CD4-positive, CD25-positive, alpha-beta regulatory T cell (primary cell): ENCODE measurements around the gene RNF115. TPM values are rescaled to one million over a fixed set of nuclear protein-coding genes. Genes with fewer than 3 reads are reported as not detected.

Source experiments
- ATAC-seq, 2 donors: fragments of 150-1000 bp; cut with Tn5 transposase; one replicate each; pipeline ENCODE4 v1.10.0; 2021; ENCODE audit warnings: low read depth in 2 of 2, moderate number of reproducible peaks in 2 of 2, moderate library complexity in 1 of 2
- DNase-seq, 3 donors: peaks; one replicate each; pipeline versions ENCODE4 v3.0.0 to v3.0.0-alpha.2; 2012 to 2022; ENCODE audit warnings: mixed read lengths in 1 of 3
- H3K27ac ChIP-seq: one replicate; pipeline ENCODE4 v1.7.0; 2013; ENCODE audit warnings: mild to moderate bottlenecking, low read length; ENCODE audit not compliant: insufficient read depth, poor library complexity, severe bottlenecking
- H3K27me3 ChIP-seq: one replicate; pipeline ENCODE4 v1.7.0; 2013; ENCODE audit warnings: low read length; ENCODE audit not compliant: control insufficient read depth, insufficient read depth
- H3K36me3 ChIP-seq: one replicate; pipeline ENCODE4 v1.7.0; 2013; ENCODE audit warnings: mild to moderate bottlenecking, low read length, moderate library complexity; ENCODE audit not compliant: control insufficient read depth, insufficient read depth
- H3K4me1 ChIP-seq: 2 replicates; pipeline ENCODE4 v1.7.0; 2013; ENCODE audit warnings: mild to moderate bottlenecking, low read length; ENCODE audit not compliant: insufficient read depth, control insufficient read depth, poor library complexity, severe bottlenecking
- H3K4me3 ChIP-seq: one replicate; pipeline ENCODE4 v1.7.0; 2013; ENCODE audit warnings: low read depth, mild to moderate bottlenecking, low read length, moderate library complexity
- H3K9me3 ChIP-seq, 2 experiments: 1 replicate in 1 of 2; 2 replicates in 1 of 2; pipeline ENCODE4 v1.7.0; 2013; ENCODE audit warnings: low read length in 2 of 2, mild to moderate bottlenecking in 1 of 2, moderate library complexity in 1 of 2; ENCODE audit not compliant: control insufficient read depth in 2 of 2
- H3K27ac Mint-ChIP-seq, 3 donors: one replicate each; pipeline ENCODE4 v1.8.0; 2020 to 2022; ENCODE audit warnings: mild to moderate bottlenecking in 3 of 3, mixed read lengths in 3 of 3, moderate library complexity in 2 of 3
- H3K27me3 Mint-ChIP-seq: one replicate; pipeline ENCODE4 v1.8.0; 2022; ENCODE audit warnings: mild to moderate bottlenecking, mixed read lengths
- H3K36me3 Mint-ChIP-seq: one replicate; pipeline ENCODE4 v1.8.0; 2020; ENCODE audit warnings: mixed read lengths
- H3K4me1 Mint-ChIP-seq, 4 donors: one replicate each; pipeline ENCODE4 v1.8.0; 2020 to 2022; ENCODE audit warnings: mixed read lengths in 4 of 4, mild to moderate bottlenecking in 1 of 4
- H3K4me3 Mint-ChIP-seq, 4 donors: one replicate each; pipeline ENCODE4 v1.8.0; 2020 to 2022; ENCODE audit warnings: mild to moderate bottlenecking in 4 of 4, mixed read lengths in 4 of 4, moderate library complexity in 3 of 4
- H3K9me3 Mint-ChIP-seq, 7 donors: one replicate each; pipeline ENCODE4 v1.8.0; 2020 to 2022; ENCODE audit warnings: mixed read lengths in 7 of 7, mild to moderate bottlenecking in 3 of 7, moderate library complexity in 2 of 7
- polyA plus RNA-seq, 4 donors: library from polyadenylated mRNA; unstranded; fragments of 300-500 nt; fragmentation: Illumina TruSeq; gene quantifications; one replicate each; pipeline ENCODE4 v1.2.3, GENCODE V29; 2021
- total RNA-seq: library from RNA; stranded (reverse); gene quantifications from one replicate; pipeline ENCODE4 v1.2.3, GENCODE V29; 2022

Gene RNF115
- total and polyA plus RNA-seq, 5 donors from 2014 or later, result 4.1 to 17.3 (median 6.2) TPM

DNA sequence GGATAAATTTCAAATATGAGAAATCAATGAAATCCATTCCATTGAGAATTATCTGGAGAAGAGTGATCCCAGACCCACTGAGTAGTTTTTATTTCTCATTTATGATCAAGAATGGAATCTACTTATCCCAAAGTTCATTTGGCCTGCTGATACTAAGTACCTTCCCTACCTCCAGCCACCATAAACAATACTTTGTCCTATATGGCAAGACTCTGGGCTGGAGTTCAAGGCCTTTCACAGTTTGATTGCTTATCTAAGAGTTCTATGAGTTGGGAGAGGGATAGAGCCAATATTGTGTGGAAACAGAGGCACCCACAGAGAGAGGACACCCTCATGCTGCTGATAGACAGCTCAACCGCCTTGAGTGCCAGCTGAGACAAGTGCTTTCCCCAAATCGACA is 121.8 kb downstream of the RNF115 start:
- H3K36me3 ChIP-seq, result no peaks in the 10 kb centered on the region
- no peaks in the 10 kb centered on the region for H3K9me3 ChIP-seq
- H3K27ac ChIP-seq, result no peak overlapping the region
- peaks cover 3% of the 10 kb centered on the region for H3K27me3 ChIP-seq
- no peak overlapping the region for H3K27ac Mint-ChIP-seq
- H3K4me3 Mint-ChIP-seq, result no peak overlapping the region
- DNase-seq (no peak), ATAC-seq (no peak)
- no peak overlapping the region for H3K4me3 ChIP-seq
- peaks cover 0 to 1% (median 0%) of the 10 kb centered on the region in 7 donors for H3K9me3 Mint-ChIP-seq
- H3K4me1 ChIP-seq, result no peaks in the 10 kb centered on the region
- H3K36me3 Mint-ChIP-seq, result no peaks in the 10 kb centered on the region
- H3K4me1 Mint-ChIP-seq, result no peaks in the 10 kb centered on the region
- H3K27me3 Mint-ChIP-seq, result peaks cover 17% of the 10 kb centered on the region

DNA sequence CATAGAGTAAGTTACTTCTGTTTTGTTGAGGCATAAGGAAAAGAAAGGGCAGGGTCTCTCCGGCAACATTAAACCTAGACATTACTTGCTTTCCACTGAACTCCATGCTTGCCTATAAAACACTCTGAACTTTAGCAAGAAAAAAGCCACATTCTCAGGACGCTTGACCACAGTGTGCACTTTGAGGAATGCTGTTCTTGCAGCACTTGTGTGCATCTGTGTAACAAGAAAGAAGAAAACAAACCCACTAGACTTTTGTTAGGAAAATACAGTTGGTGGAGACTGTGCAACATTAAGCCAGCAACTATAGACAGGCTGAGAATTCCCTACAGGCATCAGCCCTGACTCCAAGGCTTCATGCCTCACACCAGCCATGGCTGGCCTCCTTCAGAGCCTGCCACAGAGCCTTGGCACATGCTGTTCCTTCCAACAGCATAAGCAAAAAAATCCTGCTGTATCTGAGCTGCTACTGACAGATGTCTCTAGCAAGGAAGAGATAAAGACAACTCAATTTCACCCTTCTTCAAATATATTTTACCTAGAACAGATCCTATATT is 122.5 kb downstream of the RNF115 start:
- ATAC-seq (no peak), DNase-seq (no peak)
- Histone ChIP-seq H3K9me3 (no peaks in the 10 kb centered on the region), H3K4me3 (no peak overlapping the region), H3K27ac (no peak overlapping the region), H3K36me3 (no peaks in the 10 kb centered on the region), H3K27me3 (peaks cover 3% of the 10 kb centered on the region), H3K4me1 (no peaks in the 10 kb centered on the region)
- H3K4me1 Mint-ChIP-seq, result no peaks in the 10 kb centered on the region
- H3K36me3 Mint-ChIP-seq, result no peaks in the 10 kb centered on the region
- peaks cover 0 to 3% (median 0%) of the 10 kb centered on the region in 7 donors for H3K9me3 Mint-ChIP-seq
- peaks cover 21% of the 10 kb centered on the region for H3K27me3 Mint-ChIP-seq
- no peak overlapping the region for H3K4me3 Mint-ChIP-seq
- peak overlapping the region in 1 of 3 donors; percentile 28 for H3K27ac Mint-ChIP-seq

DNA sequence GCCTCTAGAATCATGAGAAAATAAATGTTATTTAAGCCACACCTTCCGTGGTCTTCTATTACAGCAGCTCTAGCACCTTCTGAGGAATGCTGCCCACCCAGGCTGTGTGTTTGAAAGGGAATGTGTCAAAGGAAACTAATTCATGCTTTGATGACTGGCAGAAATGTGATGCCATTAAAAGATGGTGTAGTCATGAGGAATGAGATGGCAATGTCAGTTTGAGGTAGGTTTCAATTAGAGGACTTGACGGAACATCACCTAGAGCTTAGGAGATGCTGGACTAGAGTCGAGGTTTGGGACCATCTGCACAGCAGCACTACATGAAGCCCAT is 127.3 kb downstream of the RNF115 start:
- H3K36me3 ChIP-seq, result no peaks in the 10 kb centered on the region
- H3K27ac ChIP-seq, result no peak overlapping the region
- H3K27me3 Mint-ChIP-seq, result peaks cover 20% of the 10 kb centered on the region
- H3K4me1 Mint-ChIP-seq, result peaks cover 0 to 4% (median 0%) of the 10 kb centered on the region in 4 donors
- no peaks in the 10 kb centered on the region for H3K36me3 Mint-ChIP-seq
- ATAC-seq (no peak), DNase-seq (no peak)
- peaks cover 2% of the 10 kb centered on the region for H3K27me3 ChIP-seq
- H3K4me3 ChIP-seq, result no peak overlapping the region
- H3K4me1 ChIP-seq, result no peaks in the 10 kb centered on the region
- no peaks in the 10 kb centered on the region for H3K9me3 ChIP-seq
- H3K4me3 Mint-ChIP-seq, result no peak overlapping the region
- H3K27ac Mint-ChIP-seq, result no peak overlapping the region
- H3K9me3 Mint-ChIP-seq, result peaks cover 0 to 3% (median 0%) of the 10 kb centered on the region in 7 donors

DNA sequence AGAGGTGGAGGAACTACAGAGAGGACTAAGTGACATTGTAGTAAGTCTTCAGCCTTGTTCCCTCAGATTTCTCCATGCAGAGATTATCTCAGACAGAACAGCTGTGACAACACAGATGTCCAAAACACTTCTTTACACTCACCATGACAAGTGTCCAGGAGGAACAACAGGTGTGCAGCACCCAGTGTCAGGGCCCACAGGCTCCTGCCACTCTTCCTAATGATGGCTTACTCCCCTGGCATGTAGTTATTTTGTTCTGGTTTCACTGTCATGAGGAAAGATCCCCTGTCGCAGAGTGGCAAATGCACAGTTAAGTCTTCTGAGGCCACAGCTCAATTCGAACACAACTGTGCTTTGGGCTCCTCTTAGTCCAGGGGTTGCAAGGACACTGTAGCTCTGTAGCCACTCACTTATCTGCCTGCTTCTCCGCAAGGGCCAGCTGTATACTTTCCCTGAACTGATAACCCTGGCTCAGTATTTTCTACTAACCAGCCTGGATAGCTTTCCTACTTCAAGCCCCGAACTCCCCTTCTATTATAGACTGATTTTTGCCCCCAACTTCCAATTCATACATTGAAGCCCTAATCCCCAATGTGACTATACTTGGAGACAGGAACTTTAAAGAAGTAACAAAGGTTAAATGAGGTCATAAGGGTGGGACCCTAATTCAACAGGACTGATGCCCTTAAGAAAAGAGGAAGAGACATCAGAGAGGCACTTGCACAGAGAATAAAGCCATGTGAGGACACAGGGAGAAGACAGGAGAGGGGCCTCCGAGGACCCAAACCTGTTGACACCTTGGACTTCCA is 127.9 kb downstream of the RNF115 start:
- peaks cover 2% of the 10 kb centered on the region for H3K27me3 ChIP-seq
- Mint-ChIP-seq H3K9me3 (peaks cover 0 to 3% (median 0%) of the 10 kb centered on the region in 7 donors), H3K36me3 (no peaks in the 10 kb centered on the region), H3K4me3 (no peak overlapping the region), H3K27ac (peak overlapping the region in 1 of 3 donors; percentile 67), H3K27me3 (peaks cover 20% of the 10 kb centered on the region), H3K4me1 (peaks cover 0 to 7% (median under 1%) of the 10 kb centered on the region in 4 donors)
- H3K36me3 ChIP-seq, result no peaks in the 10 kb centered on the region
- ATAC-seq, result no peak
- no peak for DNase-seq
- H3K4me3 ChIP-seq, result no peak overlapping the region
- H3K9me3 ChIP-seq, result no peaks in the 10 kb centered on the region
- H3K27ac ChIP-seq, result no peak overlapping the region
- no peaks in the 10 kb centered on the region for H3K4me1 ChIP-seq

DNA sequence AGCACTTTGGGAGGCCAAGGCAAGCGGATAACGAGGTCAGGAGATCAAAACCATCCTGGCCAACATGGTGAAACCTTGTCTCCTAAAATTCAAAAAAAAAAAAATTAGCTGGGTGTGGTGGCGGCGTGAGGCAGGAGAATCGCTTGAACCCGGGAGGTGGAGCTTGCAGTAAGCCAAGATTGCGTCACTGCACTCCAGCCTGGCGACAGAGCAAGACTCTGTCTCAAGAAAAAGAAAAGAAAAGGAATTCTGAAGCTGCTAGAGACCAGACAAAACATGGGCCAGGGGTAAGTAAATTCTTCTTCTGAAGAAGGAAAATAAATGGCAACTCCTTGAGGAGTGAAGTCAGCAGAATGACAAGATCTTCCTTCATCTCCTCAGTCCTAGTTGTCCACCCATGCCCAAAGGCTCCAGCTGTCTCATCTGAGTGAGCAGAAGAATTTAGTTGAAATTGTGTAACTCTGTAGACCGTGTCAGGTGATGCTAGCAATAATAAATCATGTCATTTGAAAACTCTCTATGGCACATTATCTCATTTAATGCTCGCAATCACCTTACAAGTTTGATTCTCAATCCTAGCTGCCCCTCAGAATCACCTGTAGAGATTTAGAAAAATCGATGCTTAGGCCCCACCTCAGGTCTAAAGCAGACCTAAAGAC is 131.0 kb downstream of the RNF115 start:
- Histone ChIP-seq H3K9me3 (no peaks in the 10 kb centered on the region), H3K27me3 (peaks cover 2% of the 10 kb centered on the region), H3K4me1 (peaks cover 14% of the 10 kb centered on the region), H3K36me3 (no peaks in the 10 kb centered on the region), H3K27ac (no peak overlapping the region), H3K4me3 (no peak overlapping the region)
- ATAC-seq (no peak), DNase-seq (no peak)
- H3K27me3 Mint-ChIP-seq, result peaks cover 12% of the 10 kb centered on the region
- H3K9me3 Mint-ChIP-seq, result peaks cover 0 to 1% (median 0%) of the 10 kb centered on the region in 7 donors
- H3K4me3 Mint-ChIP-seq, result no peak overlapping the region
- H3K36me3 Mint-ChIP-seq, result no peaks in the 10 kb centered on the region
- H3K27ac Mint-ChIP-seq, result no peak overlapping the region
- peaks cover 8 to 25% (median 21%) of the 10 kb centered on the region in 4 donors for H3K4me1 Mint-ChIP-seq

DNA sequence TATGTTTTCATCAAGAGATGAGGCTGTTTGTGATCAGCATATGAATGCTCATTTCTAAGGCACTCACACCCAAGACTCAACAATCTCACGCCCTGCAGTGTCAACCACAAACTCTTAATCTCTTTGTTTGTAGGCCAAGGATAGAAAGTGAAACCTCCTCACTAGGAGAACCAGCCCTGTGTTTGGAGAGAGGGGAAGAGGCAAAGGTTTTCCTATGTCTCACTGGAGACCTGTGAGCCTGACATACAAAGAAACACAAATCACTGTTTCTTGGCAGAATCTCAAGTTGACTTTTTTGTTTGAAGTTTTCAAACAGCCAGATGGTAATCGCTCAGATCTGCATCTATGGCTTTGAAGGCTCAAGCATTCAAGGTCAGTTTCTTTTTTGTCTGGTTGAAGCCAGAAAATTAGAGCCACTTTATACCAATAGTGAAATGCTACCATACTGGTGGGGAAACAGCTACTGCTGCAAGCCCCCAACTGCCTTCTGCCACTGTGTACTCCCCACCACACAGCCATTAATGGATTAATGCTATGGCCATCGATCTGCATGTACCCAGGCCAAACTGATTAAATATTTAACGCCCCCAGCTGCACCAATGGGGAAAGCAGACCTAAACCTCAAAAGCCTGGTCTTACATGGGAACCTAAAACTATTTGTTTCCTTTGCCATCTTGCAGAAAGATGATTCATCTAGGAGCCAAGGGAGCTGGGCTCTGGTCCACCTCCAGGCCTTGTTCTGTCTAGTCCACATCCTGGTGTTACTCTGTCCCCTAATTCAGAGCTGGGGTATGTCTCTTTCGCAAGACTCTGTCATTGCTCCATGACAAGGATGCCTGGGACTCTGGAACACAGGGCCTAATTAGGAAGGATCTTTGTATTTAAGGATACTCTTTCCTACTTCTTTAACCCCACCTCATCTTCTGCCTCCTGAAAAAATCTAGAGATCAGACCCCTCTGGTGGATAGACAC is 133.0 kb downstream of the RNF115 start:
- Histone ChIP-seq H3K27ac (peak overlapping the region; percentile 41), H3K27me3 (peaks cover 2% of the 10 kb centered on the region), H3K4me1 (peaks cover 14% of the 10 kb centered on the region), H3K9me3 (no peaks in the 10 kb centered on the region), H3K36me3 (no peaks in the 10 kb centered on the region), H3K4me3 (peak overlapping the region; percentile 65)
- no peaks in the 10 kb centered on the region for H3K27me3 Mint-ChIP-seq
- peak overlapping the region in 2 of 4 donors; percentile 43 to 81 for H3K4me3 Mint-ChIP-seq
- H3K9me3 Mint-ChIP-seq, result no peaks in the 10 kb centered on the region
- H3K4me1 Mint-ChIP-seq, result peaks cover 8 to 26% (median 21%) of the 10 kb centered on the region in 4 donors
- ATAC-seq (peak; percentile 69 to 73), DNase-seq (peak in 2 of 3 donors; percentile 20 to 88)
- peak overlapping the region in 1 of 3 donors; percentile 63 for H3K27ac Mint-ChIP-seq
- no peaks in the 10 kb centered on the region for H3K36me3 Mint-ChIP-seq

DNA sequence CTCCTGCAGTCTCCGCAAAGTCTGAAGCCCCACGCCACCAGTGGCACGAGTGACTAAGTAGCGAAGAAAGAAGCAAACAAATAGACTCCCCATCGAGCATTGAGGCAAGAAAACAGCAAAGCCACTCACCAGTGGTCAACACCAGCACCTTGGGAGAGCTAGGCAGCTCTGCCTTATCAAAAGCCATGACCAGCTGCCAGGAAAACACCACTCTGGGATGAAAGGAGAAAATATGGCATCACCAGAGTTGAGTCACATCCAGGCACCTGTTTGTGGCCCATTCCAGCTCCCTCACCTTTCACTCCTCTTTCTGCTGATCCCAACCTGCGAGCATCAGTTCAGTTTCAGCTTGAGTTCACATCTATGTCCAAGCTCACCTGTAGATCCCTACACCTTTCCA is 134.0 kb downstream of the RNF115 start:
- DNase-seq (no peak), ATAC-seq (no peak)
- Mint-ChIP-seq H3K4me1 (peaks cover 8 to 26% (median 21%) of the 10 kb centered on the region in 4 donors), H3K27ac (peak overlapping the region in 2 of 3 donors; percentile 43 to 63), H3K27me3 (no peaks in the 10 kb centered on the region), H3K9me3 (no peaks in the 10 kb centered on the region), H3K36me3 (no peaks in the 10 kb centered on the region), H3K4me3 (peak overlapping the region in 2 of 4 donors; percentile 37 to 49)
- H3K4me3 ChIP-seq, result peak overlapping the region; percentile 2
- H3K27me3 ChIP-seq, result no peaks in the 10 kb centered on the region
- H3K9me3 ChIP-seq, result no peaks in the 10 kb centered on the region
- peaks cover 14% of the 10 kb centered on the region for H3K4me1 ChIP-seq
- no peaks in the 10 kb centered on the region for H3K36me3 ChIP-seq
- peak overlapping the region; percentile 41 for H3K27ac ChIP-seq
